K562 (cell line): Measurements from ENCODE around the gene ZBED4. TPM values are rescaled to one million over a fixed set of nuclear protein-coding genes. Genes with fewer than 3 reads are reported as not detected.

Experiments
- ATF3 ChIP-seq, 2 experiments: fragments of 450-650 bp in 1 of 2; sonication (generic) in 1 of 2; formaldehyde crosslinking in 1 of 2; IDR thresholded peaks in 1 of 2; conservative IDR thresholded peaks in 1 of 2; 2 replicates each; pipeline versions ENCODE4 v1.6.1 to v1.8.1; 2016 to 2023; ENCODE audit warnings: mild to moderate bottlenecking in 2 of 2, moderate library complexity in 2 of 2, inconsistent platforms in 1 of 2, missing genetic modification reagents in 1 of 2
- CEBPB ChIP-seq: fragments of 450-650 bp; IDR thresholded peaks from 2 replicates; pipeline ENCODE4 v1.6.1; 2016; ENCODE audit warnings: missing genetic modification characterization, missing compliant biosample characterization
- ELF2 ChIP-seq: fragments of 250-450 bp; sonication (Bioruptor Pico); IDR thresholded peaks from 2 replicates; pipeline ENCODE4 v1.5.0; 2021; ENCODE audit warnings: mild to moderate bottlenecking
- FOXK2 ChIP-seq, 2 experiments: fragments of 450-650 bp; IDR thresholded peaks in 1 of 2; conservative IDR thresholded peaks in 1 of 2; 2 replicates each; pipeline ENCODE4 v1.6.1; 2016; ENCODE audit warnings: low read depth in 2 of 2, mild to moderate bottlenecking in 1 of 2
- HBP1 ChIP-seq: fragments of 450-650 bp; formaldehyde crosslinking; IDR thresholded peaks from 2 replicates; pipeline ENCODE4 v1.4.0; 2022; ENCODE audit warnings: missing genetic modification characterization
- MAFG ChIP-seq: fragments of 450-650 bp; conservative IDR thresholded peaks from 2 replicates; pipeline ENCODE4 v1.6.1; 2016; ENCODE audit warnings: missing genetic modification characterization, missing compliant biosample characterization
- MYNN ChIP-seq, 2 experiments: sonication (generic); formaldehyde crosslinking in 1 of 2; IDR thresholded peaks; 2 replicates each; pipeline versions ENCODE4 v1.5.0 to v1.6.1; 2016 to 2020; ENCODE audit warnings: antibody characterized with exemption in 1 of 2, missing genetic modification reagents in 1 of 2
- NFIX ChIP-seq: fragments of 250-450 bp; sonication (Bioruptor Pico); IDR thresholded peaks from 2 replicates; pipeline ENCODE4 v1.4.0; 2020; ENCODE audit warnings: low read depth, mild to moderate bottlenecking, moderate library complexity
- PBX2 ChIP-seq, 2 experiments: IDR thresholded peaks in 1 of 2; conservative IDR thresholded peaks in 1 of 2; 2 replicates each; pipeline ENCODE4 v1.6.1; 2016; ENCODE audit warnings: low read depth in 2 of 2, mild to moderate bottlenecking in 1 of 2, missing compliant biosample characterization in 1 of 2, missing genetic modification characterization in 1 of 2, moderate library complexity in 1 of 2
- U2AF1 ChIP-seq: fragments of 200-400 bp; formaldehyde crosslinking; optimal IDR thresholded peaks from 2 replicates; pipeline ENCODE3; 2017; ENCODE audit warnings: mild to moderate bottlenecking, low read depth, low read length, moderate library complexity
- ZBTB2 ChIP-seq: fragments of 450-650 bp; IDR thresholded peaks from 2 replicates; pipeline ENCODE4 v1.6.1; 2016; ENCODE audit warnings: antibody characterized with exemption
- ZMIZ1 ChIP-seq, 2 experiments: fragments of 150-350 bp in 1 of 2; IDR thresholded peaks; 2 replicates each; pipeline ENCODE4 v1.6.1; 2012 to 2016; ENCODE audit warnings: low read depth in 2 of 2, low read length in 2 of 2, mild to moderate bottlenecking in 1 of 2, moderate library complexity in 1 of 2
- ZNF124 ChIP-seq: sonication (generic); formaldehyde crosslinking; IDR thresholded peaks from 2 replicates; pipeline ENCODE4 v1.8.1; 2022; ENCODE audit warnings: missing genetic modification reagents
- polyA plus RNA-seq, 8 experiments: library from polyadenylated mRNA; depleted of rRNA in 4 of 8; stranded (reverse) in 5 of 8; unstranded in 3 of 8; fragments of >200 nt; fragmentation: Nextera tagmentation in 2 of 8; fragmentation: Illumina TruSeq in 1 of 8; extraction: Ambion mirVana in 2 of 8; extraction: Trizol in 1 of 8; gene quantifications; 2 replicates each; pipeline versions ENCODE4 v1.2.1 to v1.2.3, GENCODE V29; 2011 to 2014; ENCODE audit warnings: inconsistent platforms in 1 of 8, missing spikeins in 1 of 8
- total RNA-seq, 7 experiments: library from RNA; depleted of rRNA in 6 of 7; stranded (reverse); fragments of >200 nt in 6 of 7; fragmentation: Illumina TruSeq in 2 of 7; extraction: Trizol in 2 of 7; gene quantifications; 2 replicates each; pipeline versions ENCODE4 v1.2.1 to v1.2.3, GENCODE V29; 2011 to 2021; ENCODE audit warnings: low replicate concordance in 1 of 7

Gene ZBED4
- total and polyA plus RNA-seq, 9 of the 15 experiments (the other 6 are each of a cell fraction or from before 2014, with no cell fraction given): 1.5 to 16.8 (median 7.4) TPM

GRCh38 chr22:49807780-49808708 is 45.6 kb upstream of the ZBED4 start (continued):
- no peak for TF ChIP-seq MYNN (IDR thresholded peaks at IDR 0.05)
- TF ChIP-seq MYNN (CRISPR knock-in tag; IDR thresholded peaks at IDR 0.05): no peak
- peak; percentile 89 for TF ChIP-seq ELF2 (CRISPR knock-in tag)
- no peak for TF ChIP-seq PBX2 (CRISPR knock-in tag; IDR thresholded peaks at IDR 0.05; ENCODE audit: low read depth)
- TF ChIP-seq PBX2 (tag; conservative IDR thresholded peaks at IDR 0.05; ENCODE audit: low read depth): 0 out of 2 replicates have a peak, but pooled peaks have one; percentile 22
- TF ChIP-seq ZNF124: no peak
- TF ChIP-seq MAFG (tag): 0 out of 2 replicates have a peak, but pooled peaks have one; percentile 47
- TF ChIP-seq U2AF1: no peak
- no peak for TF ChIP-seq HBP1 (CRISPR knock-in tag)
- TF ChIP-seq ZMIZ1 (IDR thresholded peaks at IDR 0.05; ENCODE audit: low read depth in 2 of 2, low read length in 2 of 2): no peak
- peak; percentile 88 to 89 for TF ChIP-seq FOXK2 (conservative IDR thresholded peaks at IDR 0.05 in 1 of 2, IDR thresholded peaks at IDR 0.05 in 1 of 2; ENCODE audit: low read depth in 2 of 2)
- TF ChIP-seq CEBPB (tag): peak; percentile 8; the same call in 1 of the 2 replicates
- no peak for TF ChIP-seq NFIX (CRISPR knock-in tag)
- TF ChIP-seq ZBTB2: 0 out of 2 replicates have a peak, but pooled peaks have one; percentile 30
- peak; percentile 75 for TF ChIP-seq ATF3 (IDR thresholded peaks at IDR 0.05)
- no peak for TF ChIP-seq ATF3 (CRISPR knock-in tag; conservative IDR thresholded peaks at IDR 0.05)
